ENCODE results near the gene AVP.
A peak's percentile ranks its signal among the peaks of the same experiment; 100 is the strongest.

The AVP gene

GRCh38 chr20:3115190-3116107, 30.9 kb upstream of the AVP start:
- no peak overlapping the region for H3K27ac ChIP-seq
- peak; percentile 87 for TF ChIP-seq CTCF (conservative IDR thresholded peaks at IDR 0.05)
- TF ChIP-seq ZFX (IDR thresholded peaks at IDR 0.05): no peak

GRCh38 chr20:3111995-3112394, 27.5 kb upstream of the AVP start:
- TF ChIP-seq ZFX (IDR thresholded peaks at IDR 0.05) (no peak), CTCF (conservative IDR thresholded peaks at IDR 0.05) (no peak)

GRCh38 chr20:3111507-3111906, 27.0 kb upstream of the AVP start:
- H3K27ac ChIP-seq: no peak overlapping the region
- TF ChIP-seq ZFX (IDR thresholded peaks at IDR 0.05) (no peak), CTCF (conservative IDR thresholded peaks at IDR 0.05) (no peak)

More at GRCh38 chr20:3111995-3112394, 27.5 kb upstream of the AVP start:
- H3K27ac ChIP-seq: no peak overlapping the region

DNA sequence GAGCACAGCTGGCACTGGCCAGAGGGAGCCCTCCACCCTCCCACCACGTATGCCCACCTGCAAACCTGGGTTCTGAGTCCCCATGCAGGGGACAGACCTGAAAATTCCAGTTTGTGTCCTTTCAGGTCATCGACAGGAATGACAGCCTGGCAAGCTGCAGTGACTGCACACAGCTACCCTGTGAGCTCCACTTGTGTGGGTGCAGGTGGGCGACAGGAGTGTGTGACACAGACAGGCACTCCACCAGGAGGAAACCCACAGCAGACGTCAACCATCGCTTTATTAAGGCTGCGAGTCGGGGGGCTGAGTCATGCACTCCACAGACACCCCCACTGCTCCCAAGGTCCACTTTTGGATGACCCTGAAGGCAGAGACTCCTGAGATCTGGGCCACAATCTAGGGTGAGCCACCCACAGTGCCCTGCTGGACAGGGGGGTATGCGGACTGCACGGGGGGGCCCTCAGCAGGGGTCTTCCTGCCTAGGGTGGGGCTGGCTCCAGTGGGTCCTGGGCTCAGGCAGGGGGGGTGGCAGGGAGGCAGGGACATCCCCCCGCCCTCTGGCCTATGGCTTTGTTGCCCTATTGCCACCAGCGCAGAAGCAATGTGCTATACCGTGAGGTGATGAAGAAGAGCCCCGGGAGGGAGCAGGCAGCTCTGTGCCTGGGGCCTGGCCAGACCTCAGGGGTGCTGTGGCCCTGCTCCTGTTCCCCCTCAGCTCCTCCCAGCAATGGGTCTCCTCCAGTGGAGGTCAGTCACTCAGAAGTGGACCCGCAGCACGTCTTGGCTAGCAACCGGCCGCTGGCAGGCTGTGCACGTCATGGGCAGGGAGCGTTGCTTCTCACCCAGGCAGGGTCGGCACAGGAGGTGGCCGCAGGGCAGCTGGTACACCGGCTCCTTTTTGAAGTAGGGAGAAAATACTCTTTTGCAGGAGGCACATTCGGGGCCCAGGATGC, 25.1 kb upstream of the AVP start:
- no peak for TF ChIP-seq CTCF (conservative IDR thresholded peaks at IDR 0.05)
- TF ChIP-seq ZFX (IDR thresholded peaks at IDR 0.05): no peak

GRCh38 chr20:3107464-3108025, 23.0 kb upstream of the AVP start:
- TF ChIP-seq CTCF (conservative IDR thresholded peaks at IDR 0.05) (no peak), ZFX (IDR thresholded peaks at IDR 0.05) (no peak)
- H3K27ac ChIP-seq: no peak overlapping the region

More for the DNA sequence above, 25.1 kb upstream of the AVP start:
- no peak overlapping the region for H3K27ac ChIP-seq

DNA sequence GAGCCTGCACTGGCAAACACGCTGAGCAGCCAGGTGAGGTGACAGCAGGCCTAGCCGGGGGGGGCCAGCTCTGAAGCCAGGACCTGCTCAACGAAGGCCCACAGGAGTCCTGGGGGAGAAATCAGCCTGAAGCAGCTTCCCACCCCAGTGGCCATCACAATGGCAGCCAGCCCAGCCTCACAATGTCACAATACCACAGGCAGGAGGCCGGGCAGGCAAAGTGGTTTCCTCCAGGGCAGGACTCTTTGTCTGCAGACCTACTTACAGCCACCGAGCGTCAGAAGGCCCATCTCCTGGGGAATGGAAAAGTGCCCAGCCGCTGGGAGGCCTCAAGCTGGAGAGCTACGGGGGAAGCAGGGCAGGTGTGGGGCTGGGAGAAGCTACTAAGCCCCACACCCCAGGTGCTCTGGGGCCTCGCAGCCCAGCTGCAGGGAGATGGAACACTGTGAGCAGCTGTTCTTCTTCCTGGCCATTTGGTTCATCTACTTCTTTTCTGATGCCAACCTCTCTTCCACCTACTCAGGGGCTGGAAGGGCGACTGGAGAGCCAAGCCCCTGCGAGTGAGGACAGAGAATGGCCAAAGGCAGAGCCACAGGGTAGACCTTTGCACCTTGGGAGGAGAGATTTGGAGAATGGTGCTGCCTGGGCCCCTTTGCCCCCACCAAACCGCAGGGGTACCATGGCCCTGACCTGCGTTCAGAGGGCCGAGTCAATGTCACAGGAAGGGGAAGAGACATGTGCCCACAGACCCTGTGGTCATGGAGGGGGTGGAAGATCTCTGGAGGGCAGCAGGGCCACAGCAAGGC, 22.3 kb upstream of the AVP start:
- TF ChIP-seq CTCF (conservative IDR thresholded peaks at IDR 0.05) (no peak), ZFX (IDR thresholded peaks at IDR 0.05) (no peak)
- no peak overlapping the region for H3K27ac ChIP-seq
